ENCODE results near the gene DLEU7.

GRCh38 chr13:50812242-50812641 is 31.2 kb downstream of the DLEU7 start:
- TF ChIP-seq, protein P1, sequence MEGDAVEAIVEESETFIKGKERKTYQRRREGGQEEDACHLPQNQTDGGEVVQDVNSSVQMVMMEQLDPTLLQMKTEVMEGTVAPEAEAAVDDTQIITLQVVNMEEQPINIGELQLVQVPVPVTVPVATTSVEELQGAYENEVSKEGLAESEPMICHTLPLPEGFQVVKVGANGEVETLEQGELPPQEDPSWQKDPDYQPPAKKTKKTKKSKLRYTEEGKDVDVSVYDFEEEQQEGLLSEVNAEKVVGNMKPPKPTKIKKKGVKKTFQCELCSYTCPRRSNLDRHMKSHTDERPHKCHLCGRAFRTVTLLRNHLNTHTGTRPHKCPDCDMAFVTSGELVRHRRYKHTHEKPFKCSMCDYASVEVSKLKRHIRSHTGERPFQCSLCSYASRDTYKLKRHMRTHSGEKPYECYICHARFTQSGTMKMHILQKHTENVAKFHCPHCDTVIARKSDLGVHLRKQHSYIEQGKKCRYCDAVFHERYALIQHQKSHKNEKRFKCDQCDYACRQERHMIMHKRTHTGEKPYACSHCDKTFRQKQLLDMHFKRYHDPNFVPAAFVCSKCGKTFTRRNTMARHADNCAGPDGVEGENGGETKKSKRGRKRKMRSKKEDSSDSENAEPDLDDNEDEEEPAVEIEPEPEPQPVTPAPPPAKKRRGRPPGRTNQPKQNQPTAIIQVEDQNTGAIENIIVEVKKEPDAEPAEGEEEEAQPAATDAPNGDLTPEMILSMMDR (IDR thresholded peaks at IDR 0.05): no peak
- TF ChIP-seq POLR2AphosphoS5 (IDR thresholded peaks at IDR 0.05): no peak
- no peak for TF ChIP-seq POLR2A (IDR thresholded peaks at IDR 0.05)
- TF ChIP-seq EP300 (IDR thresholded peaks at IDR 0.05): no peak

All from gastroesophageal sphincter (tissue), 3 donors.